KOPT-K1 (cell line): ENCODE data around the gene TMEM154.

Experiments
- H3K27ac ChIP-seq: fragments of 200-600 bp; sonication (generic); 2 replicates; pipeline ENCODE4 v1.5.1; 2016; ENCODE audit warnings: antibody characterized with exemption, mild to moderate bottlenecking, low read depth, low read length; ENCODE audit not compliant: poor library complexity, severe bottlenecking
- H3K36me3 ChIP-seq: fragments of 200-600 bp; sonication (generic); 2 replicates; pipeline ENCODE4 v1.5.1; 2017; ENCODE audit warnings: antibody characterized with exemption, mild to moderate bottlenecking, low read length, moderate library complexity; ENCODE audit not compliant: insufficient read depth
- H3K9me3 ChIP-seq: fragments of 200-600 bp; sonication (generic); 2 replicates; pipeline ENCODE4 v1.5.1; 2017; ENCODE audit warnings: antibody characterized with exemption, low read length, mild to moderate bottlenecking; ENCODE audit not compliant: insufficient read depth, poor library complexity, severe bottlenecking

The TMEM154 gene

DNA sequence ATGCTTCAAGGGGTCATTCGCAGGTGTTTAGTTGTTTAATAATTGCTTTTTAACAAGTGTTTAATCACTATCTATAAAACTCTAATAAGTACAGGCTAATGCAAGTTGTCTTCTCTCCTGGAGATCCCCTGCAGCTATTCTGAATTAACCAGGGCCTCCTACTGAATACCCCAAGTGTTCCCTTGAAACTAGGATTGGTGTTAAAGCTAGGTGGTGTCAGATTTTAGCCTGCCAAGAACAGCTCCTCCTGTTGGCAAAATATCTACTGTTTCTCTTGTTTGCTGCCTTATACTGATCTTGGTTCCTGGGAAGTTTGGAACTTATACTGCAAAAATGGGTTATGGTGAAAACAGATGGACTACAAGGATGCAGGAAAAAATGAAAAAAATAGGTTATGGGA is 26.1 kb upstream of the TMEM154 start:
- H3K9me3 ChIP-seq = no peaks in the 10 kb centered on the region
- H3K36me3 ChIP-seq = no peaks in the 10 kb centered on the region
- H3K27ac ChIP-seq = no peak overlapping the region

DNA sequence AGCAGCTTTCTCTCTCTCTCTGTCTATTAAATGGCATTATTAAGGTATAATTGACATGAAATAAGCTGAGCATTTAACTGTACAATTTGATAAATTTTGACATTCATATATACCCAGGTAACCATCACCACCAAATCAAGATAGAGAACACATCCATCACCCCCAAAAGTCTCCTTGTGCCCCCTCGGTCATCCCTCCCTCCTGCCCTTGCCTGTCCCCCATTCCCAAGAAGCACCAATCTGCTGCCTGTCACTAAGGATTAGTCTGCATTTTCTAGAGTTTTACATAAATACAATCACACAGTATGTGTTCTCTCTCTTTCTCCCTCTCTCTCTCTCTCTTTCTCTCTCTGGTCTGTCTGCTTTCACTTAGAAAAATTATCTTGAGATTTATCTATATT is 25.0 kb upstream of the TMEM154 start:
- Histone ChIP-seq H3K9me3 (no peaks in the 10 kb centered on the region), H3K27ac (no peak overlapping the region), H3K36me3 (no peaks in the 10 kb centered on the region)

DNA sequence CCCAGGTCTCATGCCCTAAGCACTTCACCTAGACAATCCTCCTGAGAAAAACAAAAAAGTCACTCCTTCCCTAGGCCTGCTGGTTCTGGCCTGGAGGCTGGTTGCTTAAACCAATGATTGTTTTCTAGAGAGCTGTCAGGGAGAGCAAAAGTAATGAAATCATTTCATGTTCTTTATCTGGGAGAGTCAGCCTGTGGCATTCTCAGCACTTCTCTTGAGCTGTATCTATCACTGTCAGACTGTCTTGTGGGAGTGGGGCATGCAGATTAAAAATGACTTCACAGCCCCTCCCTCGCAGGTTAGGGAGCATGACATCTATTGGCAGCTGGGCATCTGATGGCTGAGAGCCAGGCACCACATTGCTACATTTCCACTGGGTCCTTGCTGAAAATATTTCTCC is 20.4 kb upstream of the TMEM154 start:
- Histone ChIP-seq H3K36me3 (no peaks in the 10 kb centered on the region), H3K9me3 (no peaks in the 10 kb centered on the region), H3K27ac (no peak overlapping the region)

DNA sequence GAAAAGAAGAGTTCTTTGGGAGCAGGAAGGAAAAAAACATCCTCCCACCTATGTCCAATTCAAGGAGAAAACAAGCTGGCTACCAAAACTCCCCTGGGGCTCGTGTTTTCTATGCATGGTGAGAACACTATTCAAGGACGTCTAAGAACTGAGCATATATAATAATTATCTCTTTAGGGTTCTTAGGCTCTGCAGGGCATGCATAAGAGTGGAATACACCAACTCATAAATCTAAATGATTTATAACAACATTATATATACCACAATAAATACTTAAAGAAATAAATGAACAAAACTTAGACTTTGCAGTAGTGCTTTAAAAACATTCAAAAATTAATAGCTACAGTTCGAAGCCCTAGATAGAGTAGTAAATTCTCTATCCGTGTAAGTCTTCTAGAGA is 19.5 kb upstream of the TMEM154 start:
- Histone ChIP-seq H3K27ac (no peak overlapping the region), H3K36me3 (no peaks in the 10 kb centered on the region), H3K9me3 (no peaks in the 10 kb centered on the region)

DNA sequence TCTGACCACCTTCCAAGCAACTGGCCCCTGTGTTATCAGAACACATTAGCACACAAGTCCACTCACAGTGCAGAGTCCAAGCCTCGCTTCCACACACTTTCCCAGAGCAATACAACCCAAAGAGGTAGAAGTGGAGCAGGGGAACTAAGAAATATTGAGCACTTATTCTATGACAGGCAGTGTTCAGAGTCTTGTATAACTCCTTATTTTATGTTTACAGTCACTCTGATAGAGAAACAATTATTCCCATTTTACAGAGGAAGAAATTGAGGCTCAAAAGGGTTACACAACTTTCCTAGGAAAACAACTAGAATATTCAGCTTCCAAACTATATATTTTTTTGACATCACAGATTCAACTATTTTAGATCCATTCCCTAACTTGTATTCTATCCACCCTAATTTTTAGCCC is 18.3 kb upstream of the TMEM154 start:
- H3K9me3 ChIP-seq = no peaks in the 10 kb centered on the region
- no peaks in the 10 kb centered on the region for H3K36me3 ChIP-seq
- H3K27ac ChIP-seq = no peak overlapping the region

DNA sequence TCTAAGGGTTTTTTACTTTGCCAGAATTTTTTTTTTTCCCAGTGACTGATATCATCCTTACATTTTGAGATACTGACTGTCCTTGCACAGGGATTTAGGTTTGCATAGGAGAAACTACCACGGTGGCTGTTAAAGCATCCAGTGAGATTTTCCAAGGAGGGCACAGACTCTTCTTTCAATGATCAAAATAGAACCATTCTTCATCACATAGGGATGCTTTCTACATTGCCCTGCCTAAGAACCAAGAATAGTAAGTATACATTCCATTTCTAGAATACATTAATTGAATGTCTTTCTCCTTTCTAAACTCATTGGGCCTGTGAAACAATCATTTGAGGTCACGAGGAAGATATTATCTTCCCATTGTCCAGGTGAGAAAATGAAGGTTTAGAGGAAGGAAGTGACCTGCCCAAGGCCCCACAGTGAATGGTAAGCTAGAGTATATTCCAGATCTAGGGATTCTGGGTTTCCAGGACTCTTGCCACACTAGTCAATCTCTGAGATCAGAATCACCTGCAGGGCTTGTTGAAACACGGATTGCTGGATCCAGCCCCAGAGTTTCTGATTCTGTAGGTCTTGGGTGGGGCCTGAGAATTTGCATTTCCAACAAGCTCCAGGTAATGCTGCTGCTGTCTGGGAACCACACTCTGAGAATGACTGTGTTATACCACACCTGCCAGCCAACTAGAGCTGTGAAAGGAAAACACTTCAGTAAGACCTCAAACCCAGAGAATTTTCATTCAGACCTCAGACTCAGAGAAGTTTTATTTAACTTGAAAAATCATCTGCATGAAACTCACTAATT is 17.7 kb upstream of the TMEM154 start:
- no peaks in the 10 kb centered on the region for H3K36me3 ChIP-seq
- H3K9me3 ChIP-seq = no peaks in the 10 kb centered on the region
- no peak overlapping the region for H3K27ac ChIP-seq

DNA sequence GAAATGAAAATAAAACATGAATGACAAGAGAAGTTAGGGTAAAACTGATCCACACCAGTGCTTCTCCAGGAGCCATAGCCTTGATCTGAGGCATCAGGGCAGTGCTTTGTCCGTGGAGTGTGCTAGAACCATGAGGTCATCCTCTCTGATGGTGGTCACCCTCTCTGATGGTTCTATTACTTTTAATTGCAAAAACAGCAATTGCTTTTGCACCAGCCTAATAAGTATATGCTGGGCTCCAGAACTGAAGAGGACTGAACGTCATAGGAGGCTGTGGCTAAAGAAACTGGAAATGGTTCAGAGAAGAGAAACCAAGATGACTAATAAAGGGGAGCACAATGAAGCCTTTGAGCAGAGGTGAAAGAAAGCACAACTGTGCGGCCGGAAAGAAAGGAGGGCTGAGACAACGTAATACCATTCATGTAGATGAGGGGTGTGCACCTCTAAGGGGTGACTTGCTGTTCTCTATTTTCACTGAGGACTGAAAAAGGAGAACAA is 17.0 kb upstream of the TMEM154 start:
- no peak overlapping the region for H3K27ac ChIP-seq
- H3K9me3 ChIP-seq = no peaks in the 10 kb centered on the region

DNA sequence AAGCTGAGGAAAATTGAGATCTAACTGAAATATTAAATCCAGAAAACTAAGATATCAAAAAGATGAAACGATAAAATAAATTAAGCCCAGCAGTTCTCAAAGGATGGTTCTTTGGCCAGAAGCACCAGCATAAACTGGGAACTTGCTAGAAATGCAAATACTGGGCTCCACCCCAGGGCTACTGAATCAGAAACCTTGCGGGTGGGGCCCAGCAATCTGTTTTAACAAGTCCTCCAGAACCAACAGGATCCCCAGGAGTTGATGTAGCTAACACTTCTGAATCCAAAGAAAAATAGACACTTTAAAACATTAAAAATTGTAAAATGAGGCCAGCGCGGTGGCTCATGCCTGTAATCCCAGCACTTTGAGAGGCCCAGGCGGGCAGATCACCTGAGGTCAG is 14.1 kb upstream of the TMEM154 start:
- Histone ChIP-seq H3K27ac (no peak overlapping the region), H3K36me3 (no peaks in the 10 kb centered on the region), H3K9me3 (no peaks in the 10 kb centered on the region)

More for the DNA sequence above, 17.0 kb upstream of the TMEM154 start:
- H3K36me3 ChIP-seq = no peaks in the 10 kb centered on the region

DNA sequence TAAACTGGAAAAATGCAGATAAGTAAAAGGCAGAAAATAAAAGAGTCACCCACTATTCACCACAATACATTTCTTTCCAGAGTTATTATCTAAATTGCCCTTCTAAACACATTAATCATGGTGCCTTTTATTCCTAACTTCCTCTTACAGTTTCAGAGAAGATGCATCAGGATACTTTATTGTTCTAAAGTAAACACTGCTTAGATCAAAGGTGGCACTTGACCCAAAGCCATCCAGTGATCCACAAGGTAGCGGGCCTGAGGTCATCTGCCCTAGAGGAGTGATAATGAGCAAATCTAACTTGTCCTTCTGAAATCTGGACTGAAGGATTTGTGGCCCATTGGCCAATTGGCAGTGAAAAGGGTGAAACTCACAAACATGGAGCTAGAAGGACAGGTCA is 12.0 kb upstream of the TMEM154 start:
- Histone ChIP-seq H3K9me3 (no peaks in the 10 kb centered on the region), H3K36me3 (no peaks in the 10 kb centered on the region)

DNA sequence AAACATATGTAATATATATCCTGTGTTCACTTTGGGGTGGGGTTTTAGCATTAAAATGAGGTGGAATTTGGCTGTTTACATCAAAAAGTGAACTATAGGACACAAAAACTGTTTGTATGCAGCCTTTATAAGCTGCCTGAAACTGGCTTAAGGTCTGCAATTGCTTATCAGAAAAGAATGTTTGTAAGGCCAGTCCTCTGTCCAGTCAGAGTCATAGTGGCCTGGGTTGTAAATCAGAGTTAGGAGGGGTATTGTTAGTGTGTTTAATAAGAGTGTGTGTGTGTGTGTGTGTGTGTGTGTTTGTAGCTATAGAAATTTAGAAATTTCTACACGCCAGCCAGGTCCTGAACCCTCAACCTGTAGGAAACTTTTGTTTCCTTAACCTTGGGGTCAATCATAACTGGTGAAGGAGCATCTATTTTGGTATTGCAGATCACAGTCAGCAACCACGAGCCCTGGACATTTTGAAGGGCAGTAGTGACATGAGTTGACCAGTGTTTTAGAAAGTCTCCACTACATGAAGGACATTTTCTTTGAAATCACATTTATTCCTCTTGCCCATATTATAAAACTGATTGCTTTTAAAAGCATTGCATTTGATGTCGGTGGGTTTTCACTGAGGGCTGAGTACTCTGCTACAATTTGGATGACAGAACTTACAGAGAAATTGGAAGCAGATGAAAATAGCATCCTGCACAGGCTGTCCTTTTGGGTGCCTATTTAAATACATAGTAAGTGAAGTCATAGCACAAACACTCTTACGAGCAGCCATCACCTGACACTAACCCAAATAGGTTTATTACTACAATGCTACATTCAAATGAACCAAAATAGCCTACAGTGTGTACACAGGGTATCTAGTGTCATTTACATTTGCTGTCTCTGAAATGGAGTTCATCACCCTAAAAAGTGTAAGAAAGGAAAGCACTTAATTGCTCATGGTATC is 11.2 kb upstream of the TMEM154 start:
- Histone ChIP-seq H3K27ac (no peak overlapping the region), H3K9me3 (no peaks in the 10 kb centered on the region), H3K36me3 (no peaks in the 10 kb centered on the region)

More for the DNA sequence above, 12.0 kb upstream of the TMEM154 start:
- no peak overlapping the region for H3K27ac ChIP-seq

DNA sequence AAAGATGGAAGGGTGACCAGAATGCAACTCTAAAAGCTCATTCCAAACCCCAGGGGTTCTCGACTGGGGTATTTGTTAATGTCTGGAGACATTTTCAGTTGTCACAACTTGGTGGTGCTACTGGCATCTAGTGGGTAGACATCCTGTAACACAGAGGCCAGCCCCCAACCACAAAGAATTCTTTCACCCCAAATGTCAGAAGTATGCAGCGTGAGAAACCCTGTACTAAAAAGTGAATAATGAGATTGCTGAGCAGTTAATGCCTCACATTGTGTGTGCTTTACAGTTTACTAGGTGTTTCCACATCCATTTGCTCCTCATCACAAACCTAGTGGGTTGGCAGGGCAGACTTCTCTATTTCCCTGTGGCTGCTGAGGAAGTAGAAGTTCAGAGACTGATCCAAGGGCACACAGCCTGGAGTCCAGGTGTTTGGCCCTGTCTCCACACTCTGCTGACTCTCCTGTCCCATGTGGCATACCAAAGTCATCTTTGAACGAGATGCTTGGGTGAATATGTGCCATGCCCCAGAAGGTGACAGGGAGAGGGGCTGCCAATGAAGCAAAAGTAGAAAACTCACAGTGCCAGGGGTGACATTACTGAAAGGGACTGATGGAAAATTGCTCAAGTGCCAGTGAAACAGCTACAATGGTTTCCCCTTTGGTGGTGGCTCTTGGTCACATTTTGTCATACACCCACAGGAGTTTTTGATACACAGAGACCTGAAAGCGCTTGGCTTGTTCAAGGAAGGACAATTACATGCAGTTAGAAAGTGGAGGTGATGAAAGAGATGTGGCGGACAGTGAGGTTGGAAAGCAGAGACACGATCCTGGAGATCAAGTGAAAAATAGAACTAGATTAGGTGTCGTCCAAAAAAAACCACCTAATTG is 10.1 kb upstream of the TMEM154 start:
- H3K9me3 ChIP-seq = no peaks in the 10 kb centered on the region
- H3K36me3 ChIP-seq = no peaks in the 10 kb centered on the region
- no peak overlapping the region for H3K27ac ChIP-seq

DNA sequence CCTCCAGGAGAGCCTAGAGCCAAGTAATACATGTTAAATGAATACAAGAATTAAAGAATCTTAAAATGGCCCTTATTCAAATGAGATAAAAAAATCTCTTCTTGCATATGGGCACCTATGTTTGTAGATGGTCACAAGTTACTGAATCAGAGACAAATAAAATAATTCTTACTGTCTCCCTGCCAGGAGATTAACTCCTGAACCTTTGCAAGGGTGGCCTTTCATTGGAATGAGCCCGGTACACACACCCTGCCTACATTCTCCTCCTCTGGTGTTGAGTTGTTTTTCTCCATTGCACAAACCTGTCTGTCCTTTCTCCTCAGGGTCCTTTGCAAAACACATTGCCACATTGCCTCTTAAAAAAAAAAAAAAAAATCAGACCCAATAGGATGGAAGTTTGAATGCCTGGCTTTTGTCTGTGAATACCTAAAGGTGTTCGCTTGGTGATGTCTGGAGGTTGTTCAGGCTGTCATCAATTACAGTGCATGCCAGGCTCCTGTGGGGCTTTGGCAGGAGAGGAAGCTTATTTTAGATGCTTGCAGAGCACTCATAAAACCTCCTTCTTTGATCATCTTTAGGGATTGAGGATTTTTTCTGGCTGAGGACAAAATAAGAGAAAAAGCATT is 8.3 kb upstream of the TMEM154 start:
- Histone ChIP-seq H3K27ac (no peak overlapping the region), H3K9me3 (no peaks in the 10 kb centered on the region), H3K36me3 (no peaks in the 10 kb centered on the region)

DNA sequence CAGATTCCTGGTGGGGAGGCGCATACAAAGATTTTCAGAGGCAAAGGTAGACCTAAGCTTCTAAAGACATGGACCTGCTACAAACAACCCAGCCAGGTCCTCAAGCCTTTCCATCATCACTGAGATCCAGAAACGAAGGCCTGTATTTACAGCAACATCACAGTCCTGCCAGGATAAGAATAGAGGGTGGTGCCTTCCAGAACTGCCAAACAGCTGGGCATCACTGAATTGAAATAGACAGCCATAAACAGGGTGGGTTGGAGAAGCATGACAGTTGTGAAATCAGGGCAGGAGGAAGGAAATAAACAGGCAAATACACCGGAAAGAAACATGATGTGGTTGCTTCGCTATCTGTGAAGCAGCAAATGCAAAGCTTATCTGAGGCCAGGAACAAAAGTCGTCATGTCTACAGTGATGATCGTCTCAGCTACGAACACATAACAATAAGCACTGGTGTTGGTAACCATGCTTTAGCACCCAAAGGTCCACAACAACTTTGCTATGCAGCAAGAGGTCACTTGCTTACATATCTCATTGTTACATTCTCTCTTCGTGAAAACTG is 6.7 kb upstream of the TMEM154 start:
- Histone ChIP-seq H3K27ac (no peak overlapping the region), H3K36me3 (no peaks in the 10 kb centered on the region), H3K9me3 (no peaks in the 10 kb centered on the region)

DNA sequence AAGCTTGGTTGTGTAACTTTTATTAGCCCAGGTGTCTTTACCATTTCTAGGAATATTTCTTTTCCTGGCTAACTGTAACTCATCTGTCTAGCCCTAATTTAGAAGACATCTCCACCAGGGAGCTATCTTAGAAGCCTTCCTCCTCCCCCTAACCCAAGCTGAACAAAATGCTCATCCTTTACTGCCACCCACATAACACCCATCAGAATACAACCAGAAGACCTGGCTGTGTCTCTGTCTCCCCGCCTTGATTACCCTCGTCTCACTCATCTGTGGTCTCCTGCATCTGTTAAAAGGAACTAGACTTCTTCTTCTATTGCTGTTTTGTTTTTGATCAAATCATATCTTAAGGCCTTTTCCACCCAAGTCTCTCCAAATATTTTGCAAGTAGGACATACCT is 4.8 kb upstream of the TMEM154 start:
- Histone ChIP-seq H3K9me3 (no peaks in the 10 kb centered on the region), H3K36me3 (no peaks in the 10 kb centered on the region), H3K27ac (no peak overlapping the region)
